Activated gamma-delta T cell (primary cell): Measurements from ENCODE around the gene ADAMTSL3.

Experiments
- DNase-seq: peaks from one replicate; lab custom pipeline; 2025; lab: John Stamatoyannopoulos, UW

Gene ADAMTSL3

DNA sequence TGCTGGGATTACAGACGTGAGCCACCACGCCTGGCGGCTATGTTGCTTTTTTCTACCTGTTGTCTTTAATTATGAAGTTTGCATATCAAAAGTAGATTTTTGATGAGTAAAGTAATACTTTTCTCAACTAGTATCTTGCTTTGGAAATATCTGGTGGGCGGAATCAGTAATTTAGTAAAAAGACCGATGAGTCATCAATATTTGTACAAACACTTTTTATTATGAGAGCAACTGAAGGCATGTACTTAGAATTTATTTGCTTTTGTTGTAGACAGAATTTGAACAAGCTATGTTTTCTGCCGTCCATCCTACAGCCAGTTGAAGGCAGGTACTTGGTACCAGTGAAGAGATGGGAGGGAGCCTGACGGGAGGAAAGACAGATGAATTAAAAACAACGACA lies 164.7 kb downstream of the ADAMTSL3 start:
- DNase-seq: no peak

DNA sequence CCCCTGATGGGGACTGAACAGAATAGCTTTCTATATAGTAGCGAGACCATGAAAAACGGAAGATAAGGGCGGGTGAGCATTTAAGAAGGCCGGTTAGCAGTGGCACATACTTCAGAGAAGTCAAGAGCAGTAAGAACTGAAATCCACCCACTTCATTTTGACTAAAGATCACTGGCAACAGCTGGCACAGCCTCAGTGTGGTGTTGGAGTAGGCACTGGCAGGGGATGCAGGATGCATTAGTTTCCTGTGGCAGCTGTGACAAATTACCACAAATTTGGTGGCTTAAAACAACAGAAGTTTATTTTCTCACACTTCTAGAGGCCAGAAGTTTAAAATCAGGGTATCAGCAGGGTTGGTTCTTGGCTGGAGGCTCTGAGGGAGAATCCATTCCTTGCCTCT lies 176.5 kb downstream of the ADAMTSL3 start:
- DNase-seq: no peak

DNA sequence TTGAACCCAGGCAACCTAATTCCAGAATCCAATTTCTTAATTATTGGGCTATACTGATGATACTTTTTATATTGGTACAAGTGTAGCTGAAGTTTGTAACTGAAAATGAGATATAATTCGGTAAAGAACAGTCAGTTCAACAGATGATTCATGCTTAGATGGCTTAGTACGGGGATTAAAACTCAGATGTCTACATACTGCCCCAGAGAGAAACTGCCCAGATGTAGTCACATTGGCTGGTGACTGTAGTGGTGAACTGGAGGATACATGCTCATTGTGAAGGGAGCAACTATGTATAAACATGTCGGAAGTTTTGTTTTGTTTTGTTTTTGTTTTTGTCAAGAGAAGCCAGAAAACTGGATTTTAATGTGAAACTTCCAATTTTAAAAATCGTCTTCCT lies 179.6 kb downstream of the ADAMTSL3 start:
- DNase-seq: no peak

DNA sequence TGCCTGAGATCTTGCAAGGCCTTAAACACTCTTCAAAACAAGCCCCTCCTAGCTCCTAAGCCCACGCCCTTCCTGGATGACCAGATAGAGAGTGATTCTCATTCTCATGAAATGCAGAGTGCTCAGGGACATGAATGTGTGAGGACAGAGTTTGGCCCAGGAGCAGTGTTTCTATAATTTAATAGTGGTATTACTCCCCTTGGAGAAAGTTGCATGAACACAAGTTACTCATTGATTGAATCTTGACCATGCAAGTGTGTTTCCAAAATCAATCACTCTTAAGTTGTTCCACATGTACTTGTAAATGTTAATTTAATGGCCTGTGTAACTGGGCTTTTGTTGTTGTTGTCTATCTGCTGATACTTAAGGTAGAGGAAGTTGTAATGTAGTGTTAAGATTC lies 181.6 kb downstream of the ADAMTSL3 start:
- no peak for DNase-seq

DNA sequence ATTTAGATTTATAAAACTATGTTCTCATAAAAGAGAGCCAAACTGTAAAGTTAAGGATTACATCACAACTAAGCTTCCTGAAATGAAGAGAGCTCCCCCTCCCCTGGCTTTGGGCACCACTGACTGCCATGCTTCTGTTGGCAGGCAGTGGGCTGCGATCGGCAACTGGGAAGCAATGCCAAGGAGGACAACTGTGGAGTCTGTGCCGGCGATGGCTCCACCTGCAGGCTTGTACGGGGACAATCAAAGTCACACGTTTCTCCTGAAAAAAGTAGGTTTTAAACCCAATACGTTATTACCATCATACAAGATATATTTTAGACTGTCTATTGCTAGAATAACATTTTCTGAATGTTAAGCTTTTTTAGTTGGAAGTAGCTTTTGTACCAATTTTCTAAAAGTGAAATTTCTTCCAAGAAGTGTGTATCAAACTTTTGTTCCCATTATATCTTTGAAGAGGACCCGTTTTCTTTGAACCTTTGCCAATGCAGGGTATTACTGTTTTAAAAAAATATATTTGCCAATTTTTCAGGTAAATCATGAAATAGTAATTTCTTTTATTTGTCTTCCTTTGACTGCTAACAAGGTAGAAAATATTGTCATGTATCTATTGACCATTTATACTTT lies 184.1 kb downstream of the ADAMTSL3 start:
- no peak for DNase-seq

DNA sequence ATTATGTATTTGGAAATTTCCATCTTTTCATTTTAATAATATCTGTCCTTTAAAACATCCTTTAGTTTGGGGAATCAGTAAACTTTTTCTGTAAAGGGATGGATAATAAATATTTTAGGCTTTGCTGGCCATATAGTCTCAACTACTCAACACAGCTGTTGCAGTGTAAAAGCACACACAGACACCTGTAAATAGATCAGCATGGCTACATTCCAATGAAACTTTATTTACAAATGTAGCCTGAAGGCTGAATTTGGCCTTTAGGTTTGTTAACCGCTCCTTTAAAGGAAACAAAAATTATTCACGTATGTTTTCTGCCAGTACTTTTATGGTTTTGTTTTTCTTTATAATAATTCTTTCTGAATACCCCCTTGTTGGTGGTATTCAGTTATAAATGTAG lies 184.8 kb downstream of the ADAMTSL3 start:
- no peak for DNase-seq

DNA sequence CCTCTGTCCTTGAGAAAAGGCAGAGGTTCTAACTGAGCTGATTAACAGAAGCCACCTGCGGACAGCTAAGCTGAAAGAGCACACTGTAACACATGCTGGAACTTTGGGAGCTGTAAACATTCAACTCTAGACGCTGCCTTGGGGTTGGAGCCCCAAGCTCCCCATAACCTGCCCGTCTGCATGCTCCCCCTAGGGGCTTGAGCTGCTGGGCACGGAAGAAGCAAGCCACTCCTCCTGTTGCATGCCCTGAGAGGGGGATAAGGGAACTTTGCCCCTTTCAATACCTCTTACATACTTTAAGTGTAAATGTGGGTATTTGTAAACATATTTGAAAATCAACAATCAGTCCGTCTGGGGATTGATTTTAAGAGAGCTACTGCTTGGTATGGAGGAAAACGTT lies 188.4 kb downstream of the ADAMTSL3 start:
- DNase-seq: no peak

DNA sequence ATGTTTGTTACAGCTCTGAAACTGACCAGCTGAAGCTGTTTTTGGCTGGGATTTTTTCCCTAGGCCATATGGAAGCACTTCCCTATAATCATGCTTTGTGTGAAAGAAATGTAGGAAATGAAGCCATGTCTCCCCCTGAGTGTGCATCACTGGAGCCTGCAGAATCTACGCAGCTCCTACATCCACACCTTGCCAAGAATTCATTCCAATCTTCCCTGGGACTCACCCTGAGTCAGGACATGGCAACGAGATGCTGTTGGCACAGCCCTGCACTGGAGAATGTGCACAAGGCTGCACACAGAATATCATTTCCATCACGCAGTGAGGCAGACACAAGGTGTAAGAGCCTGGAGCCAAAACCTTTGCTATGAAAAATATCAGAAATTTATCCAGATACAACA lies 189.5 kb downstream of the ADAMTSL3 start:
- no peak for DNase-seq

DNA sequence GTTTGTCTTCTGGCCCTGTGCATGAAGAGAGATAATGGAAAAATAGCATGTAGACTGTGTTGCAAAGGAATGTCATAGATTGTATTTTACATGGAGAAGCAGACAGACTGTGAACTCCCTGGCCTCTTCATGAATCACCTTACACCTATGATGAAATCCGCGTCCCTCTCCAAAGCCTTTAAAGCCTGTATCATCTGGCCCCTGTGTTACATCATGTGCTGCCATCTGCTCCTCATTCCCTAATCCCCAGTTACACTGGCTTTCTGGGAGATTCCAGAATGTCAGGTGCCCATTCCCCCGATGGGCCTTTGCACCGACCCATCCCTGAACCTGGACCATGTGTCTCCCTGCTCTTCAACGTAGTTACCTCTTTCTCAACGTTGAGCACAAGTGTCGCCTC lies 190.8 kb downstream of the ADAMTSL3 start:
- no peak for DNase-seq

DNA sequence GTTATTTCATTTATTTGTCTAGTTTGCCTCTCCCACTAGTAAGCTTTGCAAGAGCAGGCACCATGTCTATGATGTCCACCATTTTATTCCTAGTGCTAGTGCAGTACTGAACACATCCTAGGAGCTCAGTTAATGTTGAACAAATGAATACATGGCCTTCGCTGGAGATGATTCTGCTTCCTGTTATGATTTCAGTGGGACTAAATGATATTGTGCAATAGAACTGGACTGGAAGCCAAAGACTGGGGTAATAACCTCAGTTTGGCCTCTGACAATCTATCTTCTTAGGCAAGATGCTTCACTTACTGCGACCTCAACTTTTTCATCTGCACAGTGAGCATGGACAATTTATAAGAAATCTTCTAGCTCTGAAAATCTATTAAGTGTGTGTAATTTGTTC lies 191.3 kb downstream of the ADAMTSL3 start:
- DNase-seq: no peak

DNA sequence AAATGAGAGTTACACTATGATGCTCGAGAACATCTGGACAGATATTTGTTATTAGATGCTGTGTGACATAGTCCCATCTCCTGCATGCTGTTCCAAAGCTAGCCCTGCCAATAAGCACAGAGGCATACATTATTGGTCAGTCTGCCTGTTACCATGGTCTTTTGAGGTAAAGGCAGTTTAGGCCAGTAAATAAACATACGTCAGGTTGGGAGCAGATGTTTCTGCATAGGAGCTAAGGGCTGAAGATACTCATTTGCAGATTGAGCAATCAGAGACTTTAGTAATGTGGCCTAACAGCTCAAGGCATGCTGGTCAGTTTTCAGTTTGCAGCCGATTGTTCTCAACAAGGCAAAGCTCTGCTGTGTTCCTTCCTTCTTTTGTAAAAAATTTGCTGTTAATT lies 192.9 kb downstream of the ADAMTSL3 start:
- DNase-seq: no peak

DNA sequence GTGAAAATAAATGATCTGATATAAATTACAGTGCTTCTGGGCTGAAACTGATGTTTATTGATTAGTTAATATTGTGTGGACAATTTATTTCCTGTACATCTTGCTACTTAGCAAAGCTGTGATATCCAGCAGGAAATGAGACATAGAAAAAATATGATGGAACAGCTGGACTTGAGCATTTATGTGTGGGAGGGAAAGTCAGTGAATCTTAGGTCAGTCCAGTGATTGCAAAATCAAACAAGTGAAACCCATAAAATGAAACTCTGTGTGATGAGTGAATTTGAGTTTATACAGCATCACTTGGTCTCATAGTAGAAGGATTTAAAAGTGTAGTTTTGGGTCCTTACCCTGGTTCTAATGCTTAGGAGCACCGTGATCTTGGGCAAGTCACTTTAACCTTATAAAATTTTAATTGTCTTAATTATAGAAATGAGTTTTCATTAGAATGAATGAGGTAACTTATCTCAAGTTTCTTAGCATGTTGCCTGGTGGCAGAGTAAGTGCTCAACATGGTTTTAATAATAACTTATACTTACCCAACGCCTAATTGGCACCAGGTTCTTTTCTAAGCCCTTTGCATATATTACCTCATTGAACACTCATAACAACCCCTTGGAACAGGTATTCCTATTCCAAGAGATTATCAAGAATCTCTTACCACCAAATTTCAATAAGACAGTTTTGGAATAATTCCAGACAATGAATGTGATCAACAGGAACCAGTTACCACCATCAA lies 194.6 kb downstream of the ADAMTSL3 start:
- no peak for DNase-seq

DNA sequence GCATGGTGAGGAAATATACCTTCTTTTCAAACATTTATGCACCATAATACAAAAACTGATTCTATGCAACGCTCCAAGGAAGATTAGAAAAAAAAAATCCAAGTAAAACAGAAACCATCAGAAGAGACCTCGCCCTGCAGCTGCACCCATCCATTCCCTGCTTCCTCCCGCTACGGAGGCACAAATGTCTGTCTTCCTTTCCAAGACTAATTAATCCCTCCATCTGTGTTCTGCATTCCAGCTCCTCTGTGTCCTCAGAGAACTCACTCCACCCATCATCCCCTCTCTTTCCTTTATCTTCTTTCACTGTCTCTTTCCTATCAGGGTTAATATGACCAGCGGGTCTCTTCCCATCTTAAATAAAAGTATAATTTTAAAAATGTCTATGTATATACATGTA lies 196.1 kb downstream of the ADAMTSL3 start:
- no peak for DNase-seq

DNA sequence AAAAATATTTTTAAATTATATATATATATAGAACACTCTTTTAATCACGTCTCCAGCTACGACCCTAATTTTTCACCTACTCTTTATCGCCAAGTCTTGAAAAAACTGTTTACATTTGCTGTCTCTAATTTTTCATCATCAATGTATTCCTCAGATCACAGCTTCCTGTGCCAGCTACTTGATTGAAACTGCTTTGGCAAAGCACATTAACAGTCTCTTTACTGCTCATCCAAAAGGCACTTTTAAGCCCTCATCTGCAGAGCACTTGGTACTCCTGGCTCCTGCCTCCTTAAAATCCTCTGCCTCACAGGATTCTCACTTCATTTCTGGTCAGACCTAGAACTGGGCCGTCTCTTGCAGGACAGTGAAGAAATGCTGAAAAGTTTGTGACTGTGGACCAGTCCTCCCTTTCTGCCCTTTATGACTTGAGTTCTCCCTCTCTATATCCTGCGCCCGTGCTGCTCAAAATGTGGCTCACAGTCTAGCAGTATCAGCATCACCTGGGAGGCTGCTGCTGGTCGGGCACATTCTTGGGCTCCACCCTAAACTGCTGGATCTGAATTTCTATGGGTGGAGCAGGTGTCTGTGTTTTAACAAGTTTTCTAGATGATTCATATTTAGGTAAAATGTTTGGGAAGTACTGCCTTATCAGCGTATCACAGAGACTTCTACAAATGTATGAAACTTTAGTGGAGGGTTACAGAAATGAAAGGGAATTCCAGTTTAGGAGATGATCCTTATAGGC lies 196.8 kb downstream of the ADAMTSL3 start:
- no peak for DNase-seq

DNA sequence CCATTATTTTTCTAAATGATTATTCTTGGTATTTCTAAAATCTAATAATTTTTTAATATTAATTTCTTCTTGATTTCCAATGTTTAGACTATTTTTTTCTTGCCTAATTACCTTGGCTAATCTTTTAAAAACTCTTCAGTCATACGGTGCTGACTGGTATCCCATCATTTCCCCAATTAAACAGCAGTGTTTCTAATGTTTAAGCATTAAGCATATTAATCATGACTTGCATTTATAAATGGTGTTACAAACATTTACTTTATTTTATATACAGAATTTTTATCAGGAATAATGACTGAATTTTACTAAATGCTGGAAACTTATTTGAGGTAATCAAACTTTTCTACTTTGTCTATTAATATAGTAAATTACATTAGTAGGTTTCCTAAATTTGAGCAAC lies 199.3 kb downstream of the ADAMTSL3 start:
- no peak for DNase-seq

DNA sequence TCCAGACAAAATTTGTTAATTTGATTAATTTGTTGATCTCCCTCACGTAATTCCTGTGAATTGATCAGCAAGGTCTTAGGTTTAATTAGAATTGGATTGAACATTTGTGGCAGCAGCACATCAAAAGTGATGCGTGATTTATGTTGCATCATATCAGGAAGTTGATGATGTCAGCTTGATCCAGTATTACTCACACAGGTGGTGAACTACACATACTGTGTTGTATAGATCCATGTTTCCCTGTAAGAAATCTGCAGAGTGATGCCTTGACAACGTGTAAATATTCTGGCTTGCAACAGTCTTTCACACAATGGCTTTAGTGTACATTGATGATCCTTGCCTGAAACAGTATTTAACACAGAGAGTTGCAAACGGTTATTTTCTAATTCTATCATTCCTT lies 200.4 kb downstream of the ADAMTSL3 start:
- DNase-seq: no peak

DNA sequence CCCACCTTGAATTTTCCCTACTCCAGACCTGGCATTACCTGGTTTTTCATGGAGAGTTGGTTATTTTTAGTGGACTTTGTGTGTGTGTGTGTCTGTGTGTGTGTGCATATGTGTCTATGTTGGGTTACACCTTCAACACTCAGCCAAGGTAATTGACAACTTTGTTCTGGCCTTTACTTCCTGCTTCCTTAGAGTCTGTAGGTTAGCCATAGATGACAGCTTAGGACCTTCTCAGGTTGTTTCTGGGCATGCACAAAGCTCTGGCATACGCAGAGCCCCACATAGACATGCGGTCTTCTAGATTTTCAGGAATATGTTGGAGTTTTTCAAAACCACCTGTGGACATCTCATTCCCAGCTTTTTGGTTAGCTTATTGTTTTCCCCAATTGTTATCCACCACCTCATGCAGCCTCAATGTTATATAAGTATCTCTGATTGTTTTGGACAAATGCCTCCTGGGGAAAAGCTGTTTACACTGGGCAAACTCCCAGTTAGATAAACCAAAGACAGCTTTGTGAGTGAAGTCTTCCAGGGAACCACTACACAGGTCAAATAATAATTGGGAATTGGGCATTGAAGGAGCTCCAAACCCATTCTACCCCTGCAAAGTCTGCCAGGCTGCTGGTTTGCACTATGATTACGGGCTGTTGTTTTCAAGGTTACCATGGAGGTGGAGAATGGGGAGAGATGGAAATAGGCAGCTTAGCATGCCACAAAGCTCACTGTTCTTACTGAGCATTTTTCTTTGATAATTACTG lies 201.2 kb downstream of the ADAMTSL3 start:
- DNase-seq: no peak

DNA sequence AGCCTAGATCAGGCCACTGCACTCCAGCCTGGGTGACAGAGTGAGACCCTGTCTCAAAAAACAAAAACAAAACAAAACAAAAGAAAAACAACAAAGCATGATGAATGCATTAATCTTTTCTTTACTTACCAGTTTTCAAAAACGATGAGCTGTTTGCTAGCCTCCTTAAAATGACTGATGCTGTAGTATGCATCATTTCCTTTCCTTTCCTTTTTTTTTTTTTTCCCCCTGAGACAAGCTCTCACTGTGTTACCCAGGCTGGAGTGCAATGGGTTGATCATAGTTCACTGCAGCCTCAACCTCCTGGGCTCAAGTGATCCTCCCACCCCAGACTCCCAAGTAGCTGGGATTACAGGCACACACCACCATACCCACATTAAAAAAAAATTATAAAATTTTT lies 202.0 kb downstream of the ADAMTSL3 start:
- DNase-seq: no peak

DNA sequence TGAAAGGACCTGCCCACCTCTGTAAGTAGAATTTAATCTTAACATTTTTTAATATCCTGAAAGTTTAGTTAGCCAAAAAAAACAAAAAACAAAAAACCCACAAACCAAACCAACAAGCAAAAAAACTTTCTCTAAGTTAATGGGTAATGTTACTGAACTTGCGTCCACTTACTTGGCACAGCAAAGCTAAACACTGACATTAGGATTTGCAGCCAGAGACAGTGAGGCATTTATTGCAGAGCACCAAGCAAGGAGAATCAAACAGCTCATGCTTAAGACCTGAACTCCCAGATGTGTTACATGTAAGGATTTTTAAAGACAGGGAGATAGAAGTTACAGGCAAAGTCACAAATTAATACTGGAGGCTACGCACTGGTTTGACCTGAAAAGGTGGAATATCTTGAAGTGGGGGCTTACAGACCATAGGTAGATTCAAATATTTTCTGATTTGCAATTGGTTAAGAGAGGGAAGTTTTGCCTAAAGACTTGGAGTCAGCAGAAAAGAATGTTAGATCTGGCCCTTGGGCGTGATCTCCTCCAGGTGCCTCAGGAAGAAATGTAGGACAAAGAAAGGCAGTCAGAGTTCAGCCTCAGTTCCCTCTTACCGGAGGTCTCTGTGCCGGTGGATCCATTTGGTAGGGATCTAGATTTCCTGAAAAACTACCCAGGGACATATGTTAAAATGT lies 205.0 kb downstream of the ADAMTSL3 start:
- no peak for DNase-seq

DNA sequence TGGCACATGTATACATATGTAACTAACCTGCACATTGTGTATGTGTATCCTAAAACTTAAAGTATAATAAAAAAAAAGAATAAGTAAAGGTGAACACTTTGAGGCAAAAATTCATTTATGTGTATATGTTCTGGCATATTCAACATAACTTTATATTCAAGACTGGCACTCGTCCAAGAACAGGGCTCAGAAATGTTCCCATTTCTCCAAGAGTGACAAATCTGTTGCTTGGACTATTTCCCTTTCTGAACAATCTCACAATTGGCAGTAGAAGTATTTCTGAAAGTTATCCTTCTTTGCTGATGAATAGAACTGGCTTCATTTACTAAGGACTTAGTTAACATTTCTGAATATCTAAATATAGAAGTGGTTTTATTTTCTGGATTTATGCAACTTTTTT lies 212.8 kb downstream of the ADAMTSL3 start:
- DNase-seq: no peak

DNA sequence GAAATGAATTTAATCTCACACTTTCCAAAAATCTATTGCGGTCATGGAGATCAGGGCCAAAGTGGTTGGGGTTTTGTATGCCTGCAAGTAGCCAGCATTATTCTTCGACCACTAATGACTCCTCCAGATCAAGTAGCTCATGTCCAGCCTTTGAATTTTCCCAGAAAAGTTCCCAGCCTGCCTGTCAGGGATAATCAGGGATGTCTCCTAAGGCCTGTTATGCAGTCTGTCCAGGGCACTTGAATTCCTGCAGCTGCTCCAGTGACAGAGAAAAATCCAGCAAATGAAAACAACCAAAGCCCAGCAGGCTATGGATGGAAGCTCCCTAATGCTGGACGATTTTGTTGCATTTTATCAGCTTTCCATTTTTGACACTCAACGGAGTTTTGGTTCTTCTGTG lies 215.4 kb downstream of the ADAMTSL3 start:
- DNase-seq: no peak
